GM10847 (cell line): ENCODE data around the gene GPC5.

Source experiments
- POLR2A ChIP-seq: IDR thresholded peaks from 2 replicates; pipeline ENCODE4 v1.6.1; 2011; ENCODE audit not compliant: insufficient read length; ENCODE audit errors: extremely low read depth

Gene GPC5

GRCh38 chr13:92719868-92720267 is 1321.4 kb downstream of the GPC5 start:
- no peak for TF ChIP-seq POLR2A

GRCh38 chr13:92721620-92722019 is 1323.2 kb downstream of the GPC5 start:
- no peak for TF ChIP-seq POLR2A

- TF ChIP-seq POLR2A, result no peak
Observed at GRCh38 chr13:92727118-92727517, 1328.7 kb downstream of the GPC5 start.

- no peak for TF ChIP-seq POLR2A
Observed at GRCh38 chr13:92734068-92734467, 1335.6 kb downstream of the GPC5 start.

- no peak for TF ChIP-seq POLR2A
Observed at GRCh38 chr13:92734545-92734944, 1336.1 kb downstream of the GPC5 start.

GRCh38 chr13:92735909-92736308 is 1337.5 kb downstream of the GPC5 start:
- TF ChIP-seq POLR2A, result no peak

- no peak for TF ChIP-seq POLR2A
Observed at GRCh38 chr13:92739306-92739818, 1340.9 kb downstream of the GPC5 start.

GRCh38 chr13:92743992-92744391 is 1345.6 kb downstream of the GPC5 start:
- TF ChIP-seq POLR2A, result no peak

- TF ChIP-seq POLR2A, result no peak
Observed at GRCh38 chr13:92745258-92745657, 1346.8 kb downstream of the GPC5 start.

- TF ChIP-seq POLR2A, result no peak
Observed at GRCh38 chr13:92761710-92762109, 1363.3 kb downstream of the GPC5 start.

GRCh38 chr13:92767468-92767867 is 1369.0 kb downstream of the GPC5 start:
- no peak for TF ChIP-seq POLR2A

GRCh38 chr13:92768602-92769001 is 1370.2 kb downstream of the GPC5 start:
- no peak for TF ChIP-seq POLR2A

GRCh38 chr13:92769046-92769445 is 1370.6 kb downstream of the GPC5 start:
- TF ChIP-seq POLR2A, result no peak

- no peak for TF ChIP-seq POLR2A
Observed at GRCh38 chr13:92775658-92776057, 1377.2 kb downstream of the GPC5 start.

GRCh38 chr13:92781965-92782690 is 1383.7 kb downstream of the GPC5 start:
- no peak for TF ChIP-seq POLR2A

GRCh38 chr13:92802776-92803175 is 1404.4 kb downstream of the GPC5 start:
- no peak for TF ChIP-seq POLR2A

GRCh38 chr13:92804346-92804745 is 1405.9 kb downstream of the GPC5 start:
- TF ChIP-seq POLR2A, result no peak
